Activated T-cell treated with anti-CD3 and anti-CD28 coated beads, Interleukin-2, amount 50 U/mL, for 1 hour (primary cell): ENCODE measurements around the gene ATP1A3.
A peak's percentile ranks its signal among the peaks of the same experiment; 100 is the strongest.

Source experiments
- DNase-seq: peaks from one replicate; pipeline ENCODE4 v3.0.0-alpha.2; 2020

Gene ATP1A3

DNA sequence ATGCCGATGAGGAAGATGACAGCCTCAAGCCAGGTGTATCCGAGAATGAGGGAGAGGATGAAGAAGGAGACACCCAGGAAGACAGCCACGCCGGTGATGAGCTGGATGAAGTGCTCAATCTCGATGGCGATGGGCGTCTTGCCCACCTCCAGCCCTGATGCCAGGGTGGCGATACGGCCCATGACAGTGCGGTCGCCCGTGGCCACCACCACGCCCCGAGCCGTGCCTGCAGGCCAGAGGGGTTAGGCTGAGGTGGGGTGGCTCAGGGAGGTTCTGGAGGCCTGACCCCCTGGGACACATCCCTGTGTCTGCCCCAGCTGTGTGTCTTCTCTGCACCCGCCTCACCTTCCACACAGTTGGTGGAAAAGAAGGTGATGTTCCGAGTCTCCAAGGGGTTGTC lies 9.1 kb downstream of the ATP1A3 start:
- DNase-seq = no peak

DNA sequence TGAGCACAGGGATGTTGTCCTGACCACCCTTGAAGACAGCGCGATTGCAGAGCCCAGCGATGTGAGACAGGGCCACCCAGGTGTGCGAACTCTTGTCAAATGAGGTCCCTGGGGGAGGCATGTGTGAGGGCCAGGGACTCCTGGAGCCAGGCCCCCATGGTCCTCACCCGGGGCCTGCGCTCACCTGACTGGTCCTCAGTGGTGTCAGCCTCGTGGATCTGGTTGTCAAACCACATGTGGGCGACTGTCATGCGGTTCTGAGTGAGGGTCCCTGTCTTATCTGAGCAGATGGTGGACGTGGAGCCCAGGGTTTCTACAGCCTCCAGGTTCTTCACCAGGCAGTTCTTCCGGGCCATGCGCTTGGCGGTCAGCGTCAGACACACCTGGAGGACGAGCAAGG lies 12.3 kb downstream of the ATP1A3 start:
- no peak for DNase-seq

DNA sequence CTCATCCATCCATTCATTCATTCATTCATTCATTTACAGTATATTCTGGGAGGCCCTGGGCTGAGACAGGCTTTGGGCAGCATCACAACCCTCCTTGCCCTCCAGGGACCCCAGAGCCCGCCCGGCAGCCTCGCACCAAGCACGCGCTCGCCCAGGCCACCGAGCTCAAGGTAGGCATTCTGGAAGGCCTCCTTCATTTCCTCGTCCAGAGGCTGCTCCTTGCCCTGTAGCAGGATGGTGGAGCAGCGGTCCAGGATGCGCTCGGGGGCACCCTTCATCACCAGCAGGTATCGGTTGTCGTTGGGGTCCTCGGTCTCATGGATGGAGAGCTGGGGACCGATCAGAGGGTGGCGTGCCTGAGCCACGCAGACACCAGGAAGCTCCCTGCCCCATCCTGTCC lies 15.6 kb downstream of the ATP1A3 start:
- no peak for DNase-seq

DNA sequence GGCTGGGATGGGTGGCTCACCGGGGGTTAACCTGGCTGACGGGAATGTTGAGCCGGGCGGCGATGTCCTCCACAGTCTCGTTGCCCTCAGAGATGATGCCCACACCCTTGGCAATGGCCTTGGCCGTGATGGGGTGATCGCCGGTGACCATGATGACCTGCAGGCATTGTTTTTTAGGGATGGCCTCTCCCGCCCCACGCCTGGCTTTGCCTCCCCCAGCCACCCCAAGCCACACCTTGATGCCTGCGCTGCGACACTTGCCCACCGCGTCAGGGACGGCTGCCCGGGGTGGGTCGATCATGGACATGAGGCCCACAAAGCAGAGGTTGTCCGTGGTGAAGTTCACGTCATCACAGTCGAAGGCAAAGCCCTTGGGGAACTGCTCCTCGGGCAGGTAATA lies 16.1 kb downstream of the ATP1A3 start:
- no peak for DNase-seq

DNA sequence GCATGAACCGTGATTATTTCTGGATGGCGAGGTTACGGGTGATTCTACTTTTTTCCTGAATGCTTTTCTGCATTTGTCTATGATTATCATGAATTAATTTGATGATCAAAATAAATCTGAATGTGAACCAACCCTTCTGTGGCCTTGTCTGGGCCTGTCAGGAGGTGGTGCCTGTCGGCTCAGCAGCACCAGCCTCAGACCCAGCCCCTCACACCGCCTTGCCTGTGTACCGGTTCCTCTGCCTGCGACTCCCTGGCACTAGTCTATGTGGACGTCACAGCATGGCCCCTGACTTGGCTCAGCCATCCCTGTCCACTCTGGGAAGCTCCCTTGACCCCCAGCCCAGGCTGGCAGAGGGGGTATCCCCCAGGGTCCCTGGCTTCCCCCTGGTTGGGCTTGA lies 19.4 kb downstream of the ATP1A3 start:
- DNase-seq = no peak

DNA sequence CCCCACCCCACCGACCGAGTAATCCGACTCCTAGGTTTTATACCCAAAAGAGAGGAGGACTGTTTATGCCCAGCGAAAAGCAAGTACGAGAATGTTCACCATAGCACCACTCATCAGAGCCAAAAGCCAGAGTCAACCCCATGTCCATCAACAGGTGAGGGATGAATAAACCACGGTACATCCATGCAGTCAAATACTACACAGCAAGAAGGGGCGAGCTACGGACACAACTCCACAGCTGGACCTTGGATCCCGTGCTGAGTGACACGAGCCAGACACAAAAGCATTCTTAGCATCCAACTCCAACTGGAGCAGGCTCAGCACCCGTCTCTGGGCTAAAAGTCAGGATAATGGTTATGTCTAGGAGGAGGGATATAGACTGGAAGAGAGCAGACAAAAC lies 22.7 kb downstream of the ATP1A3 start:
- DNase-seq = no peak

DNA sequence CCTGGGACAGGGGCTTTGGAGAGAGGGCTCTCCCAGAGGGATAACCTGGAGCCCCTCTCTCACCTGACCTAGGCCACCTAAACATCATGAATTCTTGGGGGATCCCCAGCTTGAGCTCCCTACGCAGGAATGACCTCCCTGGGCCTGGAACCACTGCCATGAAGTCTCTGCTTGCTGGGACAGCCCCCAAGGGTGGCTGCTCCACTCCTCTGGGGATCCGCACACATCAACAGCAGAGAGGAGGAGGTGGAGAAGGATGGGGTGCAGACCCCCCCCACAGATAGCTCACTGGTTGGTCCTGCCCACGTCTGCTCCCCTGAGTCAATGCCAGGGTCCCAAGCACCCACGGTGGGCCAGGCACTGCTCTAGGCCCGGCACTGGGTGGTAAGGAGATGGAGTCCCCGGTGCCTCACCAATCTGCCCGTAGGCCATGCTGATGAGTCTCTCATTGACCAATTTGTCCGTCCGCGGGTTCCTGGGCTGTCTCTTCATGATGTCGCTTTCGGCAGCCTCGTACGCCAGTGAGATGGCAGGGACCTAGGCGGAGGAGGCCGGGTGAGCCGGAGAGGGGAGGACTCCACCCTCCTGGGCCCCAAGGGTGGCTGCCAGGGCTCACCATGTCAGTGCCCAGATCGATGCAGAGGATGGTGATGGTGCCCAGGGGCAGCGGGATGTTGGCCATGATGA lies 24.1 kb downstream of the ATP1A3 start:
- no peak for DNase-seq

DNA sequence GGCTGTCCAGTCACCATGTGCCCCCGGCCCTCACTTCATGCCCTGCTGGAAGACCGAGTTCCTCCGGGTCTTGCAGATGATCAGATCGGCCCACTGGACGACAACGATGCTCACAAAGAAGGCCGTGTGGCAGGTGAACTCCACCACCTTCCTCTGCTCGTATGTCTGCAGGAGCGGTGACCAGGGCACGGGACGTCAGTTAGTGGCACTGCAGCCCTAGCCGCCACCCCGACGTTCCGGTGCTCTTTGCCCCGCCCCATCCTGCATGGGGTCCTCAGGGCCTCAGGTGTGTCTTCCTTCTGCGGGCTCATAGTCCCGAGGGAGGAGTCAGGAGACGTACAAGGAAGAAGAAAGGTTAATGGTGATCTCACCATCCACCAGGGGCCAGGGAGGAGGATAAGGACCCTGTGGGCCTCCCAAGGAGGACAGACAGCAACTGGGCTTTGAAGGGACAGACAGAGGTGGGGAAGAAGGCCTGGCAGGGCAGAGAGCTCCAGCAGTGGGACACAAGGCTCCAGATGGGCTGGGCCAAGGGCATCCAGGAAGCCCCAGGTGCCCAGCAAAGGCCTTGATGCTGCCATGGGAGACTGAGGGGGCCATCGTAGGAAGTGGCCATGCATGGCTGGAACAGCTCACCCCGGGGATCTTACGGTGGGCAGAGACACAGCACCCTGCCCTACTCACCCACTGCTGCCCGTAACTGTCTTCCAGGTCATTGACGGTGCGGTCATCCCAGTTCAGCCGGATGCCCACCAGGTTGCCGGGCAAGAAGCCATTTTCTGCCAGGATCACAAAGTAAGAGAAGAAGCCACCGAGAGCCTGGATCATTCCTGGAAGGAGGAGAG lies 25.1 kb downstream of the ATP1A3 start:
- no peak for DNase-seq

DNA sequence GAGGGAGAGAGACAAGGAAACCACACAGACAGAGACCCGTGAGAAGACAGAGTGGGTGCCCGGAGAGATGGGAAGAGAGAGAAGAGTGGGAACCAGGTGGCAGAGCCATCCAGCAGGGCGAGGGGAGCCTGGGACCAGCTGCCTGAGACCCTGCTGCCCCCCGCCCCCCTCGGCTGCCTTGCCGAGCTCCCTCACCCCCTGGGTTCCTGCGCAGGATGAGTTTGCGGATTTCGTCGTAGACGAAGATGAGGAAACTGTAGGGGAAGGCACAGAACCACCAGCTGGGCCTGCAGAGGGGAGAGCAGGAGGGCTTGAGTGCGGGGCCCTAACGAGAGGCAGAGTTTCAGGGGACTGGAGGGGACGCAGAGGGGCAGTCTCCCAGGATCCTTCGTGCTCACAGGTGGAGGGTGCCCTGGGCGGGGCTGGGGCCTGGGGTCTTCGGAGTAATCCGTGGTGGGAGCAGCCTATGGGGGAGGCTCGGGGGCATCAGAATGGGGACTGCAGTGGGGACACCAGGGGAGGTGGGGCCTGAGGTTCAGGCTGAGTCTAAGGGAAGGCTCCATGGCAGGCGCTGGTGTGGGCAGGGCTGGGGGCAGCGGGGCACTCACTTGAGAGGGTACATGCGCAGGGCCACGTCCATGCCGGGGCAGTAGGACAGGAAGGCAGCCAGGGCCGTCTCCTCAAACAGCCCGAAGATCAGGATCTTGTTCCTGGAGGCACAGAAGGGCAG lies 26.8 kb downstream of the ATP1A3 start:
- no peak for DNase-seq

DNA sequence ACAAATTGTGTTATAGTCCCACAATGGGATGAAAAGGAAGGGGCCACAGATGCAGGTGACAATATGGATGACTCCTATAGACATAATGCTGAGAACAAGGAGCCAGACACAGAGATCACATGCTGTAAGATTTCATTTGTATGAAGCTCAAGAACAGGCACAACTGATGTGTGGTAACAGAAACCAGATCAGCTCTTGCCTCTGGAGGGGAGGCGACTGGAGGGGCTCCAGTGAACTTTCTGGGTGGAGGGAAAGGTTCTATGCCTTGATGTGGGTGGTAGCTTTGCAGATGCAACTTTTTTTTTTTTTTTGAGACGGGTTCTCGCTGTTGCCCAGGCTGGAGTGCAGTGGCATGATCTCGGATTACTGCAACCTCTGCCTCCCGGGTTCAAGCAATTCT lies 28.9 kb downstream of the ATP1A3 start:
- no peak for DNase-seq

DNA sequence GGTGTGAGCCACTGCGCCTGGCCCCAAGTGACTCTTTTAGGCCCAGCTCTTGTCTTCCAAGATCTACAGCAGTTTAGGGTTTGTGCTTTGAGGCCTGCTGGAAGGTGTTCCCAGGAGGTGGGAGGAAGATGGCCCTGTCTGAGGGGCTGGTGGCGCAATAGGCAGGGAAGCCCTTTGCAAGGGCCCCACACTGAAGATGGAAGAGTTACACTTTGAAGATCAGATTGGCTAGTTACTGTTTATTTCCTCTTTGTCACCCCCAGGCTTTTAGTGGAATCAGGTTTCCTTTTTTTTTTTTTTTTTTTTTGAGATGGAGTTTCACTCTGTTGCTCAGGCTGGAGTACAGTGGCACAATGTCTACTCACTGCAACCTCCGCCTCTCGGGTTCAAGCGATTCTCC lies 33.1 kb downstream of the ATP1A3 start:
- no peak for DNase-seq

DNA sequence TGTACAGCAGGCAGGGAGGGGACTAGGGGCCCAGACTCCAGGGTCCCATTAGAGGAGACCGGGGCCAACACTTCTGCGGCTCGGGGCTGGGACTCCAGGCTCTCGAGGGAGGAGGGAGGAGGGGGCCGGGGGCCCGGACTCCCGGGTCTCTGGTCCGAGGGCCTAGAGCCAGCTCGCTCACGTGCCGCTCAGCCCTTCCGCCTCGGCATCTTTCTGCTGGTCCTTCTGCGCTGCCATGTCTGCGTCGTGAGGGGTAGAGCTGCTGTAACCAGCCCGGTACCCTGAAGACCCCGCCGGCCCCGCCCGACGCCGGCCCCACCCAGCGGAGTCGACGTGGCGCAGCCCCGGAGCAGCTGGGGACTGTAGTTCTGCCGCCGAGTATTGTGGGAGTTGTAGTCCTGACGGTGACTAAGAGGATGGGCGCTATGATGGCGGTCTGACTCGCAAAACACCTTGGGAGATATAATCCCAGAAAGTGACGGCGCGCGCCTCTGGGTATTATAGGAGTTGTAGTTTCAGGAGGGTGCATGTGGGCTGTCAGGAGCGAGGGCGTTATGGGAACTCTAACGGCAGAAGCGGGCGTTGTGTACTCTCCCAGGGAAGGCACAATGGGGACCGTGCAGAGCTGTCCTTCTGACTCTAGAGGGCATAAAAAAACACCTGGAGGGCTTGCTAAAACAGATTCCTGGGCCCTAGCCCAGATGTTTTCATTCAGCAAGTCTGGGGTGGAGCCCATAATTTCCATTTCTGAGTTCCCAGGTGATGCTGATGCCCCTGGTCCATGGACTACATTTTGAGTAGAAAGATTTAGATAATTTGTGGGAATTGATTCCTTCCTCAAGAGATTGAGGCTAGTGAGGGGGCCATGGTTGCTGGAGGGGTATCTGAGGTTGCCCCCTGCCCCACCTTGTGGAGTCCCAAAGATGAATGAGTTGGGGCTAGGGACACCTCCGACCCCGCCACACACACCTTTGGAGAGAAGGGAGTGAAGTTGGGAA lies 34.7 kb downstream of the ATP1A3 start, which contains the start of gene RABAC1:
Gene RABAC1, minus strand, starts transcription at position 266 of the 998 bp plus-strand sequence. Its CDS starts 29 bp downstream, at position 237.
- peak; percentile 85 for DNase-seq

DNA sequence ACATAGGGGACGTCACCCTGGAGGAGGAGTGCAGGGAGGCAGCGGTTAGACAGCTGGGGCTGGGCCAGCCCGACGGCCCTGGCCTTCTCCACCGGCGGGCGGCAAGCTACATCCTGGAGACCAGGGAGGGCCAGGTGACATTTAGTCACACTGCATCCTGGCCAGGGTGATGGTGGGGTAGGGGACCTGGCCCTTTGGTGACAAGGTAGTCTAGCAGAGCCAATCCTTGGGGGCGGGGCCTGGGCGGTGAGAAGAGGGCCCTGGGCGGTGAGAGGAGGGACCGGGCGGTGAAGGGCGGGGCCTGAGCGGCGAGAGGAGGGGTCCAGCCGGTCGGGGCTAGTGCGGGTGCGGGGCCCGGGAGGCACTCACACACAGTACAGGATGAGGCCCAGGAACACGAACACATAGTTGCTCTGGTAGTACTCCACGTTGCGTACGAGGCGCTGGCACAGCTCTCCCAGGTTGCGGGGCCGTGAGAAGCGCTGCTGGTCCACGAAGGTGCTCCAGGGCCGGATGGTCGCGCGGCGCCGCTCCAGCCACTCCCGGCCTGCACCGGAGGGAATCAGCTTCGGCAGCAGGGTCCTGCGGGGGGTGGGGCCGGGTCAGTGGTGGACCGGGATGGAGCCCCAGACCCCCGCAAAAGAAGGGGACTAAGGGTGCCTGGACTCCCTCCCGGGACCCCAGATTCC lies 35.5 kb downstream of the ATP1A3 start:
- DNase-seq = peak; percentile 85

DNA sequence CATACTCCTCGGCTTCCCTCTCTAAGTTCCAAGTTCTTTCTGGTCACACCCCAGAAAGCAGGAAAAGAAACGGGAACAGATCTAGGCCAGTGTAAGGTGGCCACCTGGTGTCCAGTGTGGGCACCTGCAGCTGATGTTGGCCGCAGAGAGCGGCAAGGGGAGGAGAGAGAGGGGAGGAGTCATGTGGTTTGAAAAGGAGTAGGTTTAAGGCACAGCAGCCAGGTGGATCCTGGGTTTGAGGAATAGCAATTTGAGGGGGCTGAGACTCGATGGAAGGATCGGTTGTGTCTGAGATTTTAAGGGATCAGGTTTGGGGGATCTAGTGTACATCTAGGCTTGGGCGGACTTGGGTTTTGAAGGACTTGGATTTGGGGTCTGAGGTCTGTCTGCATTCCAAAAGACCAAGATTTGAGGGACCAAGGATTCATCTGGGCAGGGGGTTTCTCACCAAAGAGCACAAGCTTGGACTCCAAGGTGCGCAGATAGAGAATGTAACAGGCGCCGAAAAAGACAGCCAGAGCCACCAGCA lies 36.1 kb downstream of the ATP1A3 start:
- peak; percentile 39 for DNase-seq

DNA sequence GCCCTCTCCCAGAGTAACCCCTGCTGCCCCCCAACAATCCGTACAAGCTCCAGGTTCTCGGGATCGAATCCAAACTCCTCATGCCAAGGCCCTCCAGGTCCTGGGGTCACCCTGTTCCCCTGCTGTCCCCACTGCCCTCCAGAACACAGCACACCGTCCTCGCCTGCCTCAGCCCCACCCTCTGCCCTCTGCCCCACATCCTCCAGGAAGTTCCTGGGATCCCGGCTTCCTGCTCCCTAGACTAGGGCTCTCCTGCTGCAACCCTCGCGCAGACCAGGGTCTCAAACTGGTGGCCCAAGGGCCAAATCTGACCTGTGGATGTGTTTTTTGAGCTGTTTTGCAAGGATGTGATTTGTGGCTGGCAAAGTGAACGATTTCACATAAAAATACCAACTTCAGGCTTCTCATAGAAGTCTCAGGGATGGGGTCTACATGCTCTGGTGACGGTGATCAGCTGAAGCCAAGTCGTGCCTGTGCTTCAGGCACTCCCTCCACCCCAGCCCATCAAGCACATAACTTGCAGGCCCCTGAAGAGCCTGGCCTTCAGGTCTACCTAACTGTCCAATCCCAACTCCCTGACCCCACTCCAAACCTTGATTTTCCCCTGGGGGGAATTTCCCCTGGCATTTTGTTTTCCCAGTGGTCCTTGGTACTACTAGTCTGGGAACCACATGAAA lies 36.7 kb downstream of the ATP1A3 start:
- DNase-seq = no peak

DNA sequence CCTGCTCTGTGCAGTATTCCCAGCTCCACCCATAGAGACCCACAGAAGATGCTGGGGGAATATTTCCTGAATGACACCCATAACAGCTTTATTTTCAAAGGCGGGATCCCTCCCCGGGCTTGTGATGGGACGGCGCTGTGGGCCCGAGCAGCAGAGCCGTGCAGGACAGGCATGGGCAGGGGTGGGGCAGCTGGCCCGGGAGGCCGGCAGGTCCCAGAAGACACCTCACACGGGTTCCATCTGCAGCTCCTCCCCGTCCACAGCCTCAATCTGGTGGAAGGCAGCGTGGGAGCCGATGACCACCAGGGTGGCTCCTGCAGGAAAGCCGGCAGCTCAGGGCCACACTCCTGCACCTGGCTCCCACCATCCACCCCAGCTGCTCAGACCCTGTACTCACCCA lies 37.4 kb downstream of the ATP1A3 start:
- no peak for DNase-seq

DNA sequence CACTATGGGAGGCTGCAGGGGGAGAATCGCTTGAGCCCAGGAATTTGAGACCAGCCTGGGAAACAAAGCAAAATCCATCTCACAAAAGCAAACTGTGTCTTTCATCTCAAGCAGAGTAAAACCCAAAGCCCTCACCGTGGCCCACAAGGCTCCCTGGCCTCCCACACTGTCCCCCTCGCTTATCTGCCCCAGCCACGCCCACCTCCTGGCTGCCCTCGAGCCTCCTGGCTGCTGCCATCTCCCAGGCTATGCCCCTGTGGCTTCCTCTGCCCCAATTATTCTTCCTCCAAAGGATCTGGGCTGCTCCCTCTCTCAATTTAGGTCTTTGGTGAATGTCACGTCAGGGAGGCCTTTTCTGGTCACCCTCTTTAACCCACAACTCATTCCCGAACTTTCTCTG lies 38.5 kb downstream of the ATP1A3 start:
- DNase-seq = no peak

DNA sequence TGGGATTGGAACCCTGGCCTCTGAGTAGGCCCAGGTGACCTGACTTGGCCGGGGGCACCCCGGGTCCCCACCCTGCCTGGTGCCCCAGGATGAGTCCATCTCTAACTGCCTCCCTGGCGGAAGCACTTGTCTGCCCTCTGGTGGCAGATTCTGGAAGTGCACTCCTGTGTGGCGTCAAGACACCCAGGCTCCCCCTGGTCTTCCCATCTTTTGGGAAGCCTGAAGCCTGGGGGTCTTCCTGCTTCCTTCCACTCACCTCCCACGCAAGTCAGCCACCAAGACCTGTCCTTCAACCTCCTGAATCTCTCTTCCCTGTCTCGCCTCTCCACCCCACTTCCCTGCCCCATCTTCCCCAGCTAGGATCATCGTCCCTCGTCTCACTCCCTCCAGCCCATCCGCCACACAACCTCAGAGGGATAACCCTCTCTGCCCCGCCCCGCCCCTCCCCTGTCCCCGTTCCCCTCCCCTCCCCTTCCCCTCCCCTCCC lies 42.3 kb downstream of the ATP1A3 start:
- peak; percentile 93 for DNase-seq

DNA sequence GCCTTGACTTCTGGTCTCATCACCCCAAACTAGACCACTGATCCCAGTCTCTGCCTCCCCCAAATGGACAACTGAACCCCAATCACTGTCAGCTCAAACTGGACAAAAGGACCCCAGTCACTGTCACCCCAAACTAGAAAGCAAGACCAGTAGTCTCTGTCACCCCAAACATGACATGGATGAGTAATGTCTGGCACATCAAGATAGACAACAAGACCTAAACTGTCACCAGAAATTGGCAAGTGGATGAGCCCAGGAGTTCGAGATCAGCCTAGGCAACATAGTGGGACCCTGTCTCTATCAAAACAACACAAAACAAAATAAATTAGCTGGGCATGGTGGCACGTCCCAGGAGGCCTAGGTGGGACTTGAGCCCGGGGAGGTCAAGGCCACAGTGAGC lies 46.9 kb downstream of the ATP1A3 start:
- DNase-seq = no peak

DNA sequence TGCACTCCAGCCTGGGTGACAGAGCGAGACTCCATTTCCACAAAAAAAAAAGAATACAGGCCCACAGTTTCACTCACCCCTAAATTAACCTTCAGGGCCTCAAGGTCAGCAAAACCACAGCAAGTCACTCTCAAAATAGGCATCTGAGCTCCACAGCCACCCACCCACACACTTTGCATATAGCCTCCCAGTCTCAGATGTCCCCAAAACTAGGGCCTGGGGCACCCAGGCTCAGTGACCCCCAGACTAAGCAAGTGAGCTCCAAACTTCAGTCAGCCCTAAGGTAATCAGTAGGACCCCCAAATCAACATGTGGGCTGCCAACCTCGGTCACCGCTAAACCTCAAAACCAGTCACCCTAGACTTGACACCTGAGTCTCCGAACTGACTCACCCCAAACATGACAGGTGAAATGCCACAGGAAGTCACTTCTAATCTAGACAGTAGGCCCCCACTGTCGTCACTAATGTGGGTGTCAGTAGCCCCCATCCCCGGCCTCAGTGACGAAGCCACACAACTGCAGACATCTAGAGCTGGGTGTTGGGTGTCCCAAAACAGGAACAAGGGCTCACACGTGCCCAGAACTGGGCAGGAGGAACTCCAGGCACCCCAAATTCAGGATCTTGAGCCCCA lies 48.8 kb downstream of the ATP1A3 start:
- DNase-seq = peak; percentile 83
